NCI-H2171 (cell line): ENCODE measurements around the gene RLN1.
"Not testable (repeated sequence)": the region's sequence is repeated elsewhere in the genome, so short reads cannot be mapped to it uniquely, and the experiment has no call there.

Experiments
- DNase-seq: peaks from one replicate; lab custom pipeline; 2025; lab: John Stamatoyannopoulos, UW

Gene RLN1

DNA sequence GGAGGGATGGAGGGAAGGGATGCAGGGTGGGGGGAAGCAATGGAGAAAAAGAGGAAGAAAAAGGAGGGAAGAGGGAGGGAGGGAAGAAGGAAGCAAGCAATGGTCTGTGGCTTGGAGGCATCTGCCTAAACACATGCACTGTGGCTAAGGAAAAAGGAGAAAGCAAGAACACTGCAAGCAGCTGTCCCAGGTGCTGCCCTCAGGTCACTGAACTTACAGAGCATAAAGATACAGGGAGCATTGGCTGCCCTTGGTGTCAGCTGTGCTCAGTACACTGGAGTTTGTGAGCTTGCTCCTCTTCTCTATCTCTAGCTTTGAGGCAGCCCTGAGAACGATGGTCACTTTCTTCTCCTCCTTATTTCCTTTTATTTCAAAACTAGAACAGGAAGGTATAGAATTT is 18.1 kb downstream of the RLN1 start:
- DNase-seq, result not testable (repeated sequence)

DNA sequence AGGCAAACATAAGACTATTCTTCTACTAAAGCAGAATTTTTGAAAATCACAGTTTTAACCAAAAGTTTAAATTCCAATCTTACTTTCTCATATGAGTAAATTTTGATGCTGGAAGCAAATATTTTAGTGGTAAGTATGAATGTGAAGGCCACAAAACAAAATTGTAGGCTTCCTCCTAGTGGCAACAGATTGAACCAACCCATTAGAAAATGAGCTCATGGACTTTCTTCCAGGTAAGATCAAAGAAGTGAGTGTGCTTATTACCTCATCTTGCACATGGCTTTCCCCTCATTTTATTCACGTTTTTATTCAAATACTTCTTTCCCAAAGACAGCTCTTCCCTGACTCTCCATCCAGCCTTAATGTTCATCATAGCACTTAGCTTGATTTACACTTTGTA is 18.6 kb downstream of the RLN1 start:
- DNase-seq, result no peak

DNA sequence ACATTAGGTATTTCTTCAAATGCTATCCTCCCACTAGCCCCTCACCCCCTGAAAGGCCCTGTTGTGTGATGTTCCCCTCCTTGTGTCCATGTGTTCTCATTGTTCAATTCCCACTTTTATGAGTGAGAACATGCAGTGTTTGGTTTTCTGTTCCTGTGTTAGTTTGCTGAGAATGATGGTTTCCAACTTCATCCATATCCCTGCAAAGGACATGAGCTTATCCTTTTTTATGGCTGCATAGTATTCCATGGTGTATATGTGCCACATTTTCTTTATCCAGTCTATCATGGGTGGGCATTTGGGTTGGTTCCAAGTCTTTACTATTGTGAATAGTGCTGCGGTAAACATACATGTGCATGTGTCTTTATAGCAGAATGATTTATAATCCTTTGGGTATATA is 23.3 kb downstream of the RLN1 start:
- DNase-seq, result not testable (repeated sequence)

GRCh38 chr9:5315187-5315923 is 24.3 kb downstream of the RLN1 start:
- no peak for DNase-seq

DNA sequence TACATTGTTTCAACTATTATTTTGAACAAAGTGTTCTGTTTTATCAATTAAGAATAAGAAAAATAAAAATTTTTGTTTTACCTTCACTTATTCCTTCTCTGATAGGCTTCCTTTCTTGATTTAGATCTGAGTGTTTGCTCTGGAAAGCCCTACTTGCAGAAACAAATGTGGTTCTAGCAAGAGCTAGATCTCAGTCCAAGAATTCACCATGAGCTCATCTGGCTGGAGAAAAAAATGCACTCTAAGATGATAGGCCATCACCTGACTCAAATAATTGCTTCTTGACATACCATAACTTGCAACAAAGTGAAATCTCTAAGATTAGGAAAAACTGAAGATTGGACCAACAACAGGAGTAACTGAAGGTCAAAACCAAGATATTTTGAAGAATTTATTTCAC is 28.8 kb downstream of the RLN1 start:
- DNase-seq, result no peak

GRCh38 chr9:5305741-5306140 is 33.9 kb downstream of the RLN1 start:
- DNase-seq, result no peak

- DNase-seq, result not testable (repeated sequence)
Measured at GRCh38 chr9:5303840-5304795, 35.6 kb downstream of the RLN1 start, which contains the start of gene RLN2. Gene RLN2 (minus strand): TSS chr9:5304716. CDS start chr9:5304580, 136 bp downstream.

GRCh38 chr9:5301544-5301943 is 38.1 kb downstream of the RLN1 start:
- DNase-seq, result no peak

- DNase-seq, result no peak
Measured at GRCh38 chr9:5292141-5292540, 47.5 kb downstream of the RLN1 start.

GRCh38 chr9:5288591-5288990 is 51.1 kb downstream of the RLN1 start:
- DNase-seq, result no peak

GRCh38 chr9:5286262-5286661 is 53.4 kb downstream of the RLN1 start:
- no peak for DNase-seq
